ENCODE data around the gene NAGA. TPM values are rescaled to one million over a fixed set of nuclear protein-coding genes. Genes with fewer than 3 reads are reported as not detected.

The NAGA gene
- total RNA-seq, 3 donors from 2014 or later (not counting 1 experiment from before 2014, with no cell fraction given): 12.8 to 15.7 (median 14.2) TPM

- intact Hi-C loops (cut with micrococcal nuclease): loop anchor here (5.0 to 10.0 kb wide), 2 partner anchors 113 to 276 kb away; no protein-coding TSS in a partner anchor
- no peak for DNase-seq
- WGBS (ENCODE audit: insufficient coverage): 19% methylated on average over 6 of the region's 7 CpGs
- Mint-ChIP-seq H3K4me1 (peaks cover 22 to 31% of the 10 kb centered on the region in 2 donors), H3K27me3 (ENCODE audit: low read depth in 2 of 2) (no peaks in the 10 kb centered on the region), H3K36me3 (no peaks in the 10 kb centered on the region), H3K27ac (peak overlapping the region; percentile 98 to 99), H3K9me3 (no peaks in the 10 kb centered on the region), H3K4me3 (peak overlapping the region; percentile 97)
- Histone ChIP-seq H3K27me3 (ENCODE audit: control insufficient read depth, insufficient read depth, low read length) (no peaks in the 10 kb centered on the region), H3K27ac (ENCODE audit: low read length) (peak overlapping the region; percentile 93), H3K4me3 (ENCODE audit: low read length) (peak overlapping the region; percentile 64), H3K4me1 (ENCODE audit: control insufficient read depth, insufficient read depth, low read length) (peaks cover 26% of the 10 kb centered on the region), H3K9me3 (ENCODE audit: control insufficient read depth, insufficient read depth, low read length) (no peaks in the 10 kb centered on the region), H3K36me3 (ENCODE audit: control insufficient read depth, insufficient read depth, low read length) (peaks cover 6% of the 10 kb centered on the region)
- no peak for ATAC-seq
- TF ChIP-seq, protein P1, sequence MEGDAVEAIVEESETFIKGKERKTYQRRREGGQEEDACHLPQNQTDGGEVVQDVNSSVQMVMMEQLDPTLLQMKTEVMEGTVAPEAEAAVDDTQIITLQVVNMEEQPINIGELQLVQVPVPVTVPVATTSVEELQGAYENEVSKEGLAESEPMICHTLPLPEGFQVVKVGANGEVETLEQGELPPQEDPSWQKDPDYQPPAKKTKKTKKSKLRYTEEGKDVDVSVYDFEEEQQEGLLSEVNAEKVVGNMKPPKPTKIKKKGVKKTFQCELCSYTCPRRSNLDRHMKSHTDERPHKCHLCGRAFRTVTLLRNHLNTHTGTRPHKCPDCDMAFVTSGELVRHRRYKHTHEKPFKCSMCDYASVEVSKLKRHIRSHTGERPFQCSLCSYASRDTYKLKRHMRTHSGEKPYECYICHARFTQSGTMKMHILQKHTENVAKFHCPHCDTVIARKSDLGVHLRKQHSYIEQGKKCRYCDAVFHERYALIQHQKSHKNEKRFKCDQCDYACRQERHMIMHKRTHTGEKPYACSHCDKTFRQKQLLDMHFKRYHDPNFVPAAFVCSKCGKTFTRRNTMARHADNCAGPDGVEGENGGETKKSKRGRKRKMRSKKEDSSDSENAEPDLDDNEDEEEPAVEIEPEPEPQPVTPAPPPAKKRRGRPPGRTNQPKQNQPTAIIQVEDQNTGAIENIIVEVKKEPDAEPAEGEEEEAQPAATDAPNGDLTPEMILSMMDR (IDR thresholded peaks at IDR 0.05): no peak
Measured at GRCh38 chr22:42091455-42091782, 20.8 kb upstream of the NAGA start.

GRCh38 chr22:42090596-42091454 lies 20.2 kb upstream of the NAGA start, which contains the start of gene NDUFA6:
Gene NDUFA6 (minus strand): TSS chr22:42090772. CDS start chr22:42090744, 28 bp downstream.
- Histone ChIP-seq H3K27ac (ENCODE audit: low read length) (peak within 1 kb of the TSS; percentile 94), H3K36me3 (ENCODE audit: control insufficient read depth, insufficient read depth, low read length) (peaks cover 12% of the 10 kb centered on the region), H3K4me3 (ENCODE audit: low read length) (peak within 1 kb of the TSS; percentile 82), H3K9me3 (ENCODE audit: control insufficient read depth, insufficient read depth, low read length) (no peaks in the 10 kb centered on the region), H3K4me1 (ENCODE audit: control insufficient read depth, insufficient read depth, low read length) (peaks cover 26% of the 10 kb centered on the region), H3K27me3 (ENCODE audit: control insufficient read depth, insufficient read depth, low read length) (no peaks in the 10 kb centered on the region)
- Mint-ChIP-seq H3K4me1 (peaks cover 22 to 31% of the 10 kb centered on the region in 2 donors), H3K9me3 (no peaks in the 10 kb centered on the region), H3K36me3 (peaks cover 3% of the 10 kb centered on the region), H3K27me3 (ENCODE audit: low read depth in 2 of 2) (no peaks in the 10 kb centered on the region), H3K4me3 (peak within 1 kb of the TSS; percentile 97), H3K27ac (peak within 1 kb of the TSS; percentile 98 to 99)
- ATAC-seq (peak; percentile 83 to 96 (median 84)), DNase-seq (peak; percentile 96 to 99)
- TF ChIP-seq, protein P1 (IDR thresholded peaks at IDR 0.05): peak; percentile 91
- under 1% methylated on average over 71 of the region's 71 CpGs for WGBS (ENCODE audit: insufficient coverage)
- intact Hi-C loops (cut with micrococcal nuclease): loop anchor here (1.0 to 10.0 kb wide), 5 partner anchors 11 to 276 kb away; partner anchors contain the start of genes NAGA and WBP2NL

GRCh38 chr22:42086051-42086450 lies 15.4 kb upstream of the NAGA start:
- intact Hi-C loops (cut with micrococcal nuclease): no loop called here
- Mint-ChIP-seq H3K36me3 (peaks cover 8% of the 10 kb centered on the region), H3K4me1 (peaks cover 23 to 31% of the 10 kb centered on the region in 2 donors), H3K27me3 (ENCODE audit: low read depth in 2 of 2) (no peaks in the 10 kb centered on the region), H3K4me3 (no peak overlapping the region), H3K27ac (no peak overlapping the region), H3K9me3 (no peaks in the 10 kb centered on the region)
- TF ChIP-seq, protein P1 (IDR thresholded peaks at IDR 0.05): no peak
- H3K9me3 ChIP-seq (ENCODE audit: control insufficient read depth, insufficient read depth, low read length): no peaks in the 10 kb centered on the region
- WGBS (ENCODE audit: insufficient coverage): 92% methylated on average over 6 of the region's 6 CpGs
- peaks cover 15% of the 10 kb centered on the region for H3K4me1 ChIP-seq (ENCODE audit: control insufficient read depth, insufficient read depth, low read length)
- no peak for DNase-seq
- no peak for ATAC-seq
- no peaks in the 10 kb centered on the region for H3K27me3 ChIP-seq (ENCODE audit: control insufficient read depth, insufficient read depth, low read length)
- H3K4me3 ChIP-seq (ENCODE audit: low read length): no peak overlapping the region
- no peak overlapping the region for H3K27ac ChIP-seq (ENCODE audit: low read length)
- peaks cover 37% of the 10 kb centered on the region for H3K36me3 ChIP-seq (ENCODE audit: control insufficient read depth, insufficient read depth, low read length)
